ENCODE data around the gene HOXD10.

The HOXD10 gene
- 0 reads per million in 3 experiments for total RNA-seq

DNA sequence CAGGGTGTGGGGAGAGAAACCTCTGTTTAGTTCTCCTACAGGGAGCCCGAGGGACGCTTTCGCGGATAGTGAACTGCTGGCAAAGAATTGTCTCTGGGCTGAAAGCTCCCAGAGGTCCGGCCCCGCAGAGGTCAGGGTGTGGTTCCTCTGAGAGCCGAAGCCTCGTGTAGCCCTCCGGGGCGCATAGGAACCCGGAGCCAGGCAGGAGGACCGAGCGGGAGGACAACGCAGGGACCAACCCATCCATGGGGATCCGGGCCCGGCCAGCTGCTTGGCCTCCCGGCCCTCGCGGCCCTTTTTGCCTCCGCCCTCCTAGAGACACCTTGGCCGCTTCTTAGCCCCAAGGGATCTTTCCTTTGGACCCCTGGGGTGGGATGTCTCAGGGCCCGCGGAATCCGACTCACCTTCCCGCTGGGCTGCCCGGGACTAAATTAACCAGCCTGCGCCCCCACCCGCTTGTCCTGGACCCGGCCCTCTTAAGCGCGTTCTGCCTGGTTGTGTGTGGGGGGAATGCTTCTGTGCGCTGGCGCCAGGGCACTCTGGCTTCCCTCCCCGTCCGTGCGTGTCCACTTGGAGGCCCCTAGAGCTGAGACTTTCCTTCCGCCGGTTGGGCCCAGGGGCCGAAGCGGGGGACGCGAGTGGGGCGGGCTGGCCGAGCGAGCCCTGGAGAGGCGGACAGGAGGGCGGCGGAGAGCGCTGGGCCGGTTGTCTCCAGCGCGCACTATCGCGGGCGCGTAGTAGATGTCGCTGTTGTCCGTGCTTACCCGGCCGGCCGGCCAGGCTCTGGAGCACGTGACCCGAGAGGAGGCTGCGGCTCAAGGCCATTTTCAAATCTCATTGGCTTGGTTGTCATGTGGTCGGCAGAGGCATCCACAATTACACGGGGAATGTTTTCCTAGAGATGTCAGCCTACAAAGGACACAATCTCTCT lies at the start of gene HOXD10:
Gene HOXD10 (plus strand): TSS at position 896 of the 931 bp plus-strand sequence. CDS start 56 bp downstream, outside the sequence.
- no peak for DNase-seq

GRCh38 chr2:176067589-176068418 lies 48.8 kb upstream of the HOXD10 start:
- DNase-seq, result no peak

GRCh38 chr2:176068419-176068832 lies 48.2 kb upstream of the HOXD10 start:
- no peak for DNase-seq

GRCh38 chr2:176071330-176072291 lies 45.0 kb upstream of the HOXD10 start:
- no peak for DNase-seq

DNA sequence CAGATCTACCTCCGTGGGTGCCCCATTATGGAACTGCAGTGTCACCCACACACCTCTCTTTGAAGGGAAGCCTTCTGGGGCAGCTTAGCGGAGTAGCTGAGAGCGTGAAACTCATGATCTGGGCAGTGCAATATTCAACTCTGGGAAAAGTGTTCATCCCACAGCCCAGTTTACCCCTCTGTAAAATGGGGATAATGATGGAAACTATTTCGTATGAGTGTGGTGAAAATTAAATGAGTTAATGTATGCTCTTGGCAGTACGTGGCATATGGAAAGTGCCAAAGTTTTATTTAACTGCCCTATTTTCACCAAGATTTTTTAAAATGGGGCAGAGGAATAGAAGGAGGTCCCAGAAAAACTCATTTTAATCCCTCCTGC lies 44.3 kb upstream of the HOXD10 start:
- DNase-seq, result no peak

DNA sequence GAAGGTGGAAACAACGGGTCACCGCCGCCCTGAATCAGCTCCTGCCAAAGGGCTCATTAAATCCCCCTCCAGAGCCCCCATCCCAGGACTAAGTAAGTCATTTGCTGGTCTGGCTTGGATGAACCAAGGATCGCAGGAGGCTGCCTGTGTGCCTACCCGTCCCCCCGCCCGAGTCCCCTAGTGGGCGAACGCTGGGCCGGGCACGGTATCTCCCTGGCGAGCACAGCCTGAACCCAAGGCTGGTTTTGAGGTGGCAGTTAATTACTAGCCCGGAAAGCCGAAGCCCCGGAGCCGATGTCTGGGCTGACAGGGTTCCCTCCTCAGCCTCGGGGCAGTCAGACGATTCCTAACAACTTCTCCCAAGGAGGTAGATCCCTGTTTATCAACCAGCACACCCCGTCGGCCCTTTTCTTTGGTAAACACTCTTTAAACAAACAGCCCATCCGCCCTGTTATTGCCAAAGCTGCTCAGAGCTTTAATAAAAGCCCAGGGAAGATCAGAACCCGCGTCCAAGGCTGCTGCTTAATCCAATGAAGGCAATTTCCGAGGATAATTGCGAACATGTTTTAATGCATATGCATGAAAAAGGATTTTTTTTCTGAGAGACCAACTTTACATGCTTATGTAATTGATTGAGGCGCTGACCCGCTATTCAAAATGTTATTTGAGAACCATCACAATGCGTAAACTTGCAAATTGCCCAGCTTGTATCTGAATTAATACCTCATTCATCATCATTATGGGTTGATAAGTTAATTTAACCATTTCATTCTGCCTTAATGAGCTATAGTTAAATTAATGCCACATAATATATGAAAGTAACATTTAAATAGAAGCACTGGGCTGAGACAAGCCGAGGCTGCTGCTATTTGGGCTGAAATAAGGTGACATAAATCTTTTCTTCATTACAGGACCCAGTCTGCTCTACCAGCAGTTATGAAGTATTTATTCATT lies 43.4 kb upstream of the HOXD10 start:
- no peak for DNase-seq

- DNase-seq, result no peak
Observed at GRCh38 chr2:176074919-176075425, 41.6 kb upstream of the HOXD10 start.

GRCh38 chr2:176075481-176075880 lies 41.1 kb upstream of the HOXD10 start:
- DNase-seq, result no peak

DNA sequence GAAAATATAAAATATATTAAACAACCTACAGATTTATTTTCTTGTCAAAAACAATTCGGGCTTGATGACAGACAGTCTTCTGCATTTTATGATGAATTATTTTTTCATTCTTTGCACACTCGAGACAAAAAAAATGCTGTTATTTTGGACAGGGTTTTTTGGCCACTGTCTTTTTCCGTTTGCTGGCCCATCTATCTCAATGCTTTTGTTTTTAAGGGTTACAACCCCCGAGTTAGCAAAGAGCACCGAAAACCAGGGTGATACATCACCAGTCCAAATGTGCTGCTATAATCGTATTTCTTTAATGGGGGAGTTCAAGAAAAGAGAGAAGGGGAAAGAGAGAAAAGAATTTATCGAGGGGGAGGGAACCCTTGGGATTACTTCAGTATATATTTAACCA lies 40.5 kb upstream of the HOXD10 start:
- no peak for DNase-seq

DNA sequence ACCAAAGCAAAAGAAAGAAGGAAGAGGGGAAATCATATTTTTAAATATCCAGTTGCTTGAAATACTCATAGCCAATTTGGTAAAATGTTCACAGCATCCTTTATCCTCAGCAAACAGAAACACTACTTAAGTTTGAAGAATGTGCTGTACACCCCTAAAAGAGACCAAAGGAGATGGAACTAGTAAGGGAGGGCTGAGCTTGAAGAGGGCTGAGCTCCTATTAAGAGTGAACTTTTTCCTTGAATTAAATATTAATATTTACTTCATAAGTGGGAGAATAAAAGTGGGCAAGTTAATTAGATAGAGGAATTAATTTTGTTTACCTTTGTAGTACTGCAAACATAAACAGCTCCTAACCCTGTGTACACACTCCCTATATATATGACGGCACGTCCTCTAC lies 39.8 kb upstream of the HOXD10 start:
- DNase-seq, result no peak

GRCh38 chr2:176078541-176079284 lies 37.9 kb upstream of the HOXD10 start:
- DNase-seq, result no peak

DNA sequence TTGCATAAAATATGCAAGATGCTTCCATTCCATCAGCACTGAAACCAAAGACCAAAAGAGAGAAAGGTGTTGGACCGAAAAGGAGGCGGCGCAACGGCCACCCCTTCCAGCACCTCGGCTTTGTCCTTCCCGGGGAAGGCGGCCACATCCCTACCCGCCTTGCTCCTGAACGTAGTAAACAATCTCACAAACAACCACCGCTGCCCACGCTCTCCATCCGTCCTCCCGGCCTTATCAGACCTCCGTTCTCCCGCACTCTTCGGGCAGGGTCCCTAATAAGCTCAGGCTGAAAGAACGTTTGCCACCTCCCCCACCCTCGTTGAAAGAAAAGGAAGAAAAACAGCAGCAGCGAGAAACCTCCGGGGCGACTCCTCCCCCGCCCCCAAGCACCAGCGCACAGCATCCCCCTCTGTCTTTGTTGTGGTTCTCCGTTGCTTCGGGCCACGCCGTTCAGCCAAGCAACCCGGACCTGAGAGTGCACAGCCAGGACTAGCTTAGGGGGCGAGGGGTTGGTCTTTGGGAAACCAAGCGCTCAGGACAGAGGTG lies 37.2 kb upstream of the HOXD10 start:
- DNase-seq, result no peak

GRCh38 chr2:176079831-176080539 lies 36.6 kb upstream of the HOXD10 start:
- no peak for DNase-seq

- no peak for DNase-seq
Observed at GRCh38 chr2:176080540-176081375, 35.8 kb upstream of the HOXD10 start.

DNA sequence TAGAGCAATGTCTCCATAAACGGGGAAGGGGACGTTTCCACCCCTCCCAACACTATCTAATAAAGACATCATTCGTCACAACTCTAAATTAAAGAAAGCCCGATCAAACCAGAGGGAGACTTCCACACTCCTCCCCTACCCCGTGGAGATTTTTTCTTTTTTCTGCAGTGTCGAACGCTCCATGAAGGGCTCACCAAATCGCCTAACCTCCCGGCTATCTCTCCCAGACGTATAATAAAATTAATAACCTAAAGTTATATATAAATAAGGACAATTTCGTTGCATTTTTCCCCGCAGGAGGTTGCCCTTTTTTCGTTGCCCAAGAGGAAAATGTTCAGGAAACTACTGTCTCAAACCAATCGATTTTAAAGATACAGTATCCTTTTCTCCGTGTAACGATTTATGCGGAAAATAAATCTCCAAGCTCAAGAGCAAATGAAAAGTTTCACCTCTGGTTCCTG lies 35.2 kb upstream of the HOXD10 start:
- no peak for DNase-seq

DNA sequence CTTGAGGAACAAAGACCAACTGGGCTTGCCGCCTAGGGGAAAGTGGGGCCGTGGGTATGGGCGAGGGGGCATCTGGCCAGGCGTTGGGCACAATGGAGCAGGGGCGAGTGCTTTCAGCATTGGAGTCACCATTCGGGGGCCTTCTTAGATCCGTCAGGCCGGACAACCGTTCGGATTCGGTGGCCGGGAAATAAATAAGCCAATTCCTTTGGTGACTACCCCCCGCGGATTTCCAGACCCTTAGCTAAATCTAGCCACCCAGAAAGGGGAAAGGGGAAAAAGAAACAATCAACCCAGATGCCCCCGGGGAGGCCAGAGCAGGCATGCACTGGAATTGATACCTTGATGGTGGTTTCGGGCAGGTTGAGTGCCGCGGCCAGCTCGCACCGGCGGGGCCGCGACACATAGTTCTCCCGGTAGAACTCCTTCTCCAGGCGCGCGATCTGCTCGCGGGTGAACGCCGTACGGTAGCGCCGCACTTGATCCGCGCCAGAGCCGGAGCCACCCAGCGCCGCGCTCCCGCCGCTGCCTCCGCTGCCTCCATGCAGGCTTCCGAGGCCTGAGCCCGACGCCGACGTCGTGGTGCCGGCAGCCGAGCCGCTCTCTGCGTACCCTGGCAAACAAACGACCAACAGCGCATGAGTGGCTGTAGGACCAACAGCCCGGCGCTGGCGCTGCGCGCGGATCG lies 34.6 kb upstream of the HOXD10 start:
- DNase-seq, result no peak

- DNase-seq, result no peak
Observed at GRCh38 chr2:176082525-176082823, 34.1 kb upstream of the HOXD10 start.

All from central memory CD4-positive, alpha-beta T cell (primary cell).